ENCODE results near the gene EXT2. TPM values are rescaled to one million over a fixed set of nuclear protein-coding genes. Genes with fewer than 3 reads are reported as not detected.

The EXT2 gene
- total and polyA plus RNA-seq, 4 donors, result 18.0 to 95.3 (median 45.9) TPM

DNA sequence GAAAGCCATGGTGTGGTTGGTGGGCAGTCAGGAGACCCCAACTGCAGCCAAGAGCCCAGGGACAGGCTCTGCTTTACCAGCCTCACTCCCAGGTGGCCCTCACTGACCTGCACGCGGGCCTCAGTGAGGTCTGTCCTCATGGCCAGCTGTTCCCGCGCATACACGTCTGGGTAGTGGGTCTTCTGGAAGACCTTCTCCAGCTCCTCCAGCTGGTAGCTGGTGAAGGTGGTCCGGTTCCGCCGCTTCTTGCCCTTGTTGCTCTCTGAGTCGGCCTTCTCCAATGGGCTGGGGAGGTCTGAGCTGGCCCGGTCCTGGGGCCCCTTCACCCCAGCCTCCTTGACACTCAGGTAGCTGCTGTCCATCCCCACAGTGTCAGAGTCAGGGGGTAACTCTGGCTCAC, 179.8 kb downstream of the EXT2 start:
- Histone ChIP-seq H3K4me1 (ENCODE audit: control insufficient read depth in 5 of 5, insufficient read depth in 5 of 5, low read length in 5 of 5) (peaks cover 0 to 4% (median 0%) of the 10 kb centered on the region in 5 donors), H3K9me3 (ENCODE audit: control insufficient read depth in 4 of 4, insufficient read depth in 3 of 4, low read length in 3 of 4) (peaks cover 0 to 4% (median 0%) of the 10 kb centered on the region in 4 donors), H3K27ac (ENCODE audit: low read depth in 1 of 2, low read length in 1 of 2) (no peak overlapping the region), H3K9ac (ENCODE audit: insufficient read depth in 1 of 2, low read length in 2 of 2) (no peak overlapping the region), H3K27me3 (ENCODE audit: control insufficient read depth in 3 of 3, insufficient read depth in 3 of 3, low read length in 2 of 3) (no peaks in the 10 kb centered on the region), H3K4me3 (no peak overlapping the region), H3K36me3 (ENCODE audit: control insufficient read depth in 4 of 4, insufficient read depth in 4 of 4, low read length in 4 of 4) (no peaks in the 10 kb centered on the region)
- WGBS, 2 donors, result 90 to 97% methylated on average over 10 of the region's 10 CpGs
- no peak for TF ChIP-seq CTCF (IDR thresholded peaks at IDR 0.05; ENCODE audit: control extremely low read depth, extremely low read depth)
- no peak for ATAC-seq (ENCODE audit: insufficient read depth, low FRiP score)
- no peak for DNase-seq

DNA sequence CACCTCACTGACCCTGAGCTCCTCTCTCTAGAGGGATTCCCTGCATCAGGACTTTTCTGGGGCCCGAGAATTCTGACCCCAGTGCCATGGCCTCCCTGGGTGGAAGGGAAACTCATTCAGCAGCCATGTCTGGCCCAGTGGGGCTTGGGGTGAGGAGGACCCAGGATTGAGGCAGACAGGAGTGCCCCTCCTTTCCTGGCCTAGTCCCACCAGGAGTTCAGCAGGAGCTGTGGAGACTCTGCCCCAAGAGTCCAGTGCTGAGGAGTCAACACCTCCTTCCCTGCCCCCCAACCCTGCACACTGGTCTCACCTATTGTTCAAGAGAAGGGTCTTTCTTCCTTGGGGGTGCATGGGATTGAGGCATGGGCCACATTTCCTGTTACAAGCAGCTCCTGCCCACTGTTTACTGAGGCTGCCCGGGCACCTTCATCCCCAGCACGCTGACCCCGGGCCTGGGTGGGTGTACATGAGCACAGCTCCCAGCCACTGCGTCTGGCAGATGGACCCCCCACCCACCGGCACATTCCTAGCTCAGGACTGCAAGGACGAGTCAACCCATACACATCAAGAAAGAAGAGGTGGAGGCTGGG, 180.6 kb downstream of the EXT2 start:
- H3K36me3 ChIP-seq (ENCODE audit: control insufficient read depth in 4 of 4, insufficient read depth in 4 of 4, low read length in 4 of 4), result no peaks in the 10 kb centered on the region
- H3K4me3 ChIP-seq, result no peak overlapping the region
- H3K27me3 ChIP-seq (ENCODE audit: control insufficient read depth in 3 of 3, insufficient read depth in 3 of 3, low read length in 2 of 3), result no peaks in the 10 kb centered on the region
- TF ChIP-seq CTCF (IDR thresholded peaks at IDR 0.05; ENCODE audit: control extremely low read depth, extremely low read depth), result no peak
- no peaks in the 10 kb centered on the region for H3K4me1 ChIP-seq (ENCODE audit: control insufficient read depth in 5 of 5, insufficient read depth in 5 of 5, low read length in 5 of 5)
- ATAC-seq (ENCODE audit: insufficient read depth, low FRiP score) (no peak), DNase-seq (no peak)
- H3K9me3 ChIP-seq (ENCODE audit: control insufficient read depth in 4 of 4, insufficient read depth in 3 of 4, low read length in 3 of 4), result peaks cover 0 to 4% (median 0%) of the 10 kb centered on the region in 4 donors
- H3K9ac ChIP-seq (ENCODE audit: insufficient read depth in 1 of 2, low read length in 2 of 2), result no peak overlapping the region
- WGBS, 2 donors, result 86 to 88% methylated on average over 7 of the region's 7 CpGs
- no peak overlapping the region for H3K27ac ChIP-seq (ENCODE audit: low read depth in 1 of 2, low read length in 1 of 2)

DNA sequence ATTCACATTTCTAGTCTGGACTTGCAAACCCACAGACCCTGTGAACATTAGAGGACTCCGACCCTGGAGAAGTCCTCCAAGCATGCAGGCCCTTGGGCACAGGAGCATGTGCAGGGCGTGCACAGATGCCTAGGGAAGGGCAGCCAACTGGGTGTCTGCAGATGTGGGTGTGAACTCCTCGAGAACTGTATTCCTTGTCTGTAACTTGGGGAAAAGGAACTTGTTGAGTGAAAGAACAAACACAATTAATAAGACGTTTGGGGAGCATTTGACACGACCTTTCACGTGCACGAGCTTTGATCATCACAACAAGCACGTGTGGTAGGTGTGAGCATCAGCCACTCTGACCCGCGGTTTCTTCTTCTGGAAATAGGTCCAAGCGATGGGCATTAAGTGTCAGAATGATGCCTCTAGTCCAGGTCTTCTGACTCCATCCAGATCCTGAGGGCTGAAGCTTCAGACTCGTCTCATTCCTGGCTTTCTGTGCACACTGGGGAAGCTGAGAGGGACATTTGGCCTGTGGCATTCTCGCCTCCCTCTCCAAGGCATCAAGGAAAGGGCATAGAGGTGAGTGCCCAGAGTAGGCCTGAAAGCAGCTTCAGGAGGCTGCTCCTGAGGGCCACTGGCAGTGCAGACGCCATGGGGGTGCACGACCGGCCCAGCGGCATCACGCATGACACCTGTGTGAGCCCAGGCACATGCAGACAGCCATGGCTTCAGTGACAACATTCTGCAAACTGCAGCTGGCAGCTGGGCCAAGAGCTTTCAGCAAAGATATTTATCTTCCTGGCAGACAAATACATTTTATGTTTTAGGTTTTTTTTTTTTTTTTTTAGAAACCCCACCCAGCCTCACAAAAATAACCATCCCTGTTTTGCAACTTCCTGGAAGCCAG, 182.0 kb downstream of the EXT2 start:
- Histone ChIP-seq H3K4me3 (no peak overlapping the region), H3K36me3 (ENCODE audit: control insufficient read depth in 4 of 4, insufficient read depth in 4 of 4, low read length in 4 of 4) (no peaks in the 10 kb centered on the region), H3K4me1 (ENCODE audit: control insufficient read depth in 5 of 5, insufficient read depth in 5 of 5, low read length in 5 of 5) (no peaks in the 10 kb centered on the region), H3K27me3 (ENCODE audit: control insufficient read depth in 3 of 3, insufficient read depth in 3 of 3, low read length in 2 of 3) (no peaks in the 10 kb centered on the region), H3K9ac (ENCODE audit: insufficient read depth in 1 of 2, low read length in 2 of 2) (no peak overlapping the region), H3K27ac (ENCODE audit: low read depth in 1 of 2, low read length in 1 of 2) (no peak overlapping the region), H3K9me3 (ENCODE audit: control insufficient read depth in 4 of 4, insufficient read depth in 3 of 4, low read length in 3 of 4) (peaks cover 0 to 4% (median 0%) of the 10 kb centered on the region in 4 donors)
- no peak for TF ChIP-seq CTCF (IDR thresholded peaks at IDR 0.05; ENCODE audit: control extremely low read depth, extremely low read depth)
- WGBS, 2 donors, result 80 to 90% methylated on average over 18 of the region's 18 CpGs
- no peak for ATAC-seq (ENCODE audit: insufficient read depth, low FRiP score)
- no peak for DNase-seq
